VCaP (cell line): ENCODE results near the gene TNPO2.

Source experiments
- H3K27ac ChIP-seq: fragments of 450-650 bp; 2 replicates; pipeline ENCODE4 v1.5.1; 2017
- CTCF ChIP-seq: fragments of 450-650 bp; conservative IDR thresholded peaks from 2 replicates; pipeline ENCODE4 v1.5.1; 2017; ENCODE audit warnings: mild to moderate bottlenecking, moderate library complexity

TNPO2 gene

GRCh38 chr19:12764698-12765097, 41.0 kb upstream of the TNPO2 start:
- H3K27ac ChIP-seq, result no peak overlapping the region
- no peak for TF ChIP-seq CTCF

- no peak for TF ChIP-seq CTCF
Measured at GRCh38 chr19:12763100-12763499, 39.4 kb upstream of the TNPO2 start.

GRCh38 chr19:12759686-12760085, 36.0 kb upstream of the TNPO2 start:
- no peak for TF ChIP-seq CTCF
- no peak overlapping the region for H3K27ac ChIP-seq

More at GRCh38 chr19:12763100-12763499, 39.4 kb upstream of the TNPO2 start:
- no peak overlapping the region for H3K27ac ChIP-seq

- TF ChIP-seq CTCF, result peak; percentile 91
- H3K27ac ChIP-seq, result no peak overlapping the region; the same call in 1 of the 2 replicates
Measured at GRCh38 chr19:12757544-12758274, 34.0 kb upstream of the TNPO2 start.

GRCh38 chr19:12756150-12756883, 32.6 kb upstream of the TNPO2 start:
- no peak overlapping the region for H3K27ac ChIP-seq
- no peak for TF ChIP-seq CTCF

GRCh38 chr19:12754465-12755196, 30.9 kb upstream of the TNPO2 start:
- no peak overlapping the region for H3K27ac ChIP-seq
- no peak for TF ChIP-seq CTCF
